GM19324 (cell line): ENCODE measurements around the gene TUSC7.

Experiments used
- ATAC-seq: cut with Tn5 transposase; IDR thresholded peaks from one replicate; pipeline ENCODE4 v1.9.1; 2021; ENCODE audit warnings: mild to moderate bottlenecking, moderate library complexity; ENCODE audit not compliant: unreplicated experiment, low FRiP score

Gene TUSC7

DNA sequence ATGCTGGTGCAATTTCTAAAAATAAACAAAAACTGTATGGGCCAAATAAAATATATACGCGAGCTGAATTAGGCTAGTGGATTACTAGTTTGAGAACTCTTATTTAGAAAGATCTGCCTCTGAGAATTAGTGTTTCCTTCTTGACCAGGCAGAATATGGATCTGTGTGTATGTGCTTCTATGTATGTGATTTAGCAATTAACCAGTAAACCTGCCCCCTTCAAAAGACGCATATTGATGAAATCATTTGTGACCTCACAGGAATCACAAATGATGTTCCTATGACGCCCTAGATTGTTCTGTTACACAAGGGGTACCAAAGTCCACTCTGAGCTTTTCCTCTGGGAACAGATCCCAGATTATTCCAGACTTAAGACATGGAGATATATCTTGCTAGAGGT, at the start of gene TUSC7:
TSS of gene TUSC7 (plus strand) at position 301 of the 400 bp plus-strand sequence.
- ATAC-seq: no peak

DNA sequence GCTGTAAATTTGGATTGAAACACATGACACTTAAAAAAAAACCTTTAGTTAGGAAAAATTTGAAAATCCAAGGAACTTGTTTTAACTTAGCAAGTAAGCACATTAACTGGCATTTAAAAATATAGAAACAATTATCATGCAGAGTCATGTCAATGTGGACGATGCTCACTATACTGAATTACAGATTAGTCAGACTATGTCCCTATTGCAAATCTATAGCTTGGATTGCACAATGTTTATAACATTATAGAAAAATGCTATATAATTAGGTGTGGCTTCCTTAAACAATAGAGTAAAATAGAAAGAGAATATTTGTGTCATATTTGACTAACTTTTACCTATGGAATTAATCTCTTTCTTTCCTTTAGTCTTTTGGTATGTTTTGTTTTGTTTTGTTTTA, 48.4 kb upstream of the TUSC7 start:
- no peak for ATAC-seq

GRCh38 chr3:116663161-116664110, 46.1 kb upstream of the TUSC7 start:
- no peak for ATAC-seq

GRCh38 chr3:116667324-116667723, 42.3 kb upstream of the TUSC7 start:
- ATAC-seq: no peak

- ATAC-seq: no peak
Observed at GRCh38 chr3:116667791-116668190, 41.8 kb upstream of the TUSC7 start.

DNA sequence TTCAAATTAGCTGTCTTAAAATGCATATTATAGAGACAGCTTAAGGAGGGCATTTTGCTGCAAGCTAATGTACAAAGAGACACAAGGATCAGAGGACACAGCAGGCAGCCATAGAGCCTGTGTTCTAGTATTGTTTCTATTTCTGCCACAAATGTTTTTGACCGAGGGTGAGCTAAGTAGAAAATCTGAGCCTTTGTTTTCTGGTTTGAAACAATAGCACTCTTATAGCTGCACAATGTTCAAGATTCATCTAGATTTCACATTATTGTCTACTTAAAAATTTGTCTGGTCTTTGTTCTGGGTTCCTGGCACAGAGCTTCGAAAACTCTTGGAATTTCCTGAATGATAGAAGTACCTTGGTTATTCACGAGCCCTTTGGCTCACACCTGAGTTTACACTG, 40.0 kb upstream of the TUSC7 start:
- no peak for ATAC-seq

GRCh38 chr3:116671151-116671550, 38.4 kb upstream of the TUSC7 start:
- no peak for ATAC-seq

GRCh38 chr3:116678853-116679252, 30.7 kb upstream of the TUSC7 start:
- no peak for ATAC-seq

DNA sequence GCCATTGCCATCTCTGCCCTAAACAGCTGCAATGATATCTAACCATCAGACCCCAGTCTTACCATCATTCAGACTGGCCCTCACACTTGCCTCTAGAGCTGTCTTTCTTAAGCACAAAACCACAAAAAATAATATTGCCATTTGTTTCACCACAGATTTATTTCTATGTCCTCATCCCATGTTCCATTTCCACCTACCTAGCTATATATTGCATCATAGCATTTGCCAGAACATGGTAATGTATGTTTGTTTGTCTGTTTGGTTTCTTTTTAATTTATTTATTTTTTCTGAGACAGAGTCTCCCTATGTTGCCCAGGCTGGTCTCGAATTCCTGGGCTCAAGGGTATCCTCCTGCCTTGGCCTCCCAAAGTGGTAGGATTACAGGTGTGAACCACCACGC, 18.5 kb upstream of the TUSC7 start:
- ATAC-seq: no peak

DNA sequence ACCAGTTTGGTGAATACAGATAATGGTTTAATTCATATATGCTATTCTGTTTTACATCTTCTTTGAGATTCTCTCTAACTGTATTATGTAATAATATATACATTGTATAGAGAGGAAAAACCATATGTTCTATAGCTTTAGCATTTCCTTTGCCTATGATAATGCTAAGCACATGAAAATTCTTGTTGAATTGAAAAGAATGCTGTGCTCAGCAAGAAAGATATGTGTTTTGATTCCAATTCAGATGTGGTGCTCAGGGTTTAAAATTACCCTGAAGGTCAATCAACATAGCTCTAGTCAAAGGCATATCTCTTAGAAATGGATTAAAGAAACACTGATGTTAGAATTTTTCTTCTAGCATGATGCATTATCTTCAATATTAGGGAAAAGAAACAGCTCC, 8.5 kb upstream of the TUSC7 start:
- no peak for ATAC-seq

GRCh38 chr3:116702334-116702733, 7.2 kb upstream of the TUSC7 start:
- ATAC-seq: no peak

DNA sequence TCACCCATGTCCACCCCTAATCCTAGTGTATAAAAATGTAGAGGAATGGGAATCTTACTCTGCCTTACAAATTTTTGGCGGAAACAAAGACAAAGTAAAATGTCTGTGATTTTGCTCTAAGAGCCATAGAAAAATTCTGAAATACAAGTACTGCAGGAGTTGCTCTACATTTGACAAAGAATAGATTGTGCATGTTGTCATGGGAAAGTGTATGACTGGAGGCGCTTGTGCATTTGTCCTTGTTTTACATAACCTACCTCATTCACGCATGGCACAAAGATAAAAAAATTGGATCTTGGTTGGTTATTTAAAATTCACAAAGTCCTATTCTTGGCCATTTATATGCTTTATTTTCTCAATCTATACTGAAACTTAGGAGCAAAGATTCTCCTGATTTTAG, 2.0 kb upstream of the TUSC7 start:
- ATAC-seq: no peak

DNA sequence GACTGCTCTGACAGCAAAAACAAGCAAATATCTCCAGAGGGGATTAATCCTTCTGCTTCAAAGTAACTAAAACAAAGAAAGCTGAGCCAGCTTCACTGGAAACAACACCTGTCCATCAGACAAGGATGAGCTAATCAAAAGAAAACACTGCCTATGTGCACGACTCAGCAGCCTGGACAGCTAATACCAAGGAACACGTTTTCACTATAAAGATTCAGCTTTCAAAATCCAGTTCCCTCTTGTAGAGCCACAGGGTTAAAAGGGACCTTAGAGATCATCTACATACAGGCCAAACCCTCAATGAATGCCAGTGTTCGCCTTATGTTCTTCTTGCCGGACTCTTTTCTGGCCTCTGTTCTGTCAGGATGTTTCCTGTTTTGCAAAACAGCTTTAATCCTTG, 6.9 kb downstream of the TUSC7 start:
- no peak for ATAC-seq

- no peak for ATAC-seq
Observed at GRCh38 chr3:116717566-116717965, 8.0 kb downstream of the TUSC7 start.

DNA sequence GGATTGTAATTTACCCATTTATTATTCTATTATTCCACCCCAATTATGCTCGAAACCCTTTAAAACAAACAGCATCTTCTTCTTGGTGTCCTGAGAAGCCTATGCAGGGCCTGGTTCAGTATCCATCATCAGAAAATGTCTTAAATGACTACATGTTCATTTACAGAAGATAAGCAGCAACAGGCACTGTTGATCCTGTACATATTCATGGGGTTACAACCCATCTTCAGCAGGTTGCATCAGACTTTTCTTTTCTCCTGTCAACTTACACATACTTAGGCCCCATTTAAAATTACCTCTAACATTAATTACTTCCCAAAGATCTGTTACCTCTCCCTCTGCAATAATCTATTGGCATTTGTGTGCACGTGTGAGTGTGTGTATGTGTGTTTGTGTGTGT, 18.9 kb downstream of the TUSC7 start:
- ATAC-seq: no peak

- no peak for ATAC-seq
Observed at GRCh38 chr3:116734243-116734642, 24.7 kb downstream of the TUSC7 start.

- no peak for ATAC-seq
Observed at GRCh38 chr3:116739678-116740077, 30.1 kb downstream of the TUSC7 start.

- ATAC-seq: no peak
Observed at GRCh38 chr3:116740293-116740692, 30.7 kb downstream of the TUSC7 start.

DNA sequence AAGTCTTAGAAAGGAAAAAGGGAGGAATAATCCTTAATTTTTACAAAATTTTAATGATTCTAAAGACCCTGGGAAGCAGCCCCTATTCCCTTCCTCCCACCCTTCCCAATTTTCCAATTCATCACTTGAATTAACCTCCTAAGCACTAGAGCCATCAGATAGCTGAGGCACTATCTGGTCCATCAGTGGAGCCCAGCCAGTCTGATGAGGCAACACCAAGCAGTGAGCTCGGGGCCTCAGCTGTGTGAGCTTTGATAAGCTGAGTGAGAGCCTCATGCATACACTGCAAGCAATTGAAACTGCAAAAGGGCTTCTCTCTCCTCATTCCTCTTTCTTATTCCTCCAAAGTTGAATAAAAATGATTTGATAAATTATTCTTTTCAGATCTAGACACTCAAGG, 31.9 kb downstream of the TUSC7 start:
- ATAC-seq: no peak

GRCh38 chr3:116743062-116743461, 33.5 kb downstream of the TUSC7 start:
- no peak for ATAC-seq

GRCh38 chr3:116749388-116749787, 39.8 kb downstream of the TUSC7 start:
- ATAC-seq: no peak

- no peak for ATAC-seq
Observed at GRCh38 chr3:116757315-116757714, 47.7 kb downstream of the TUSC7 start.
